ENCODE results near the gene PSME1. TPM values are rescaled to one million over a fixed set of nuclear protein-coding genes. Genes with fewer than 3 reads are reported as not detected.

The PSME1 gene
- total and polyA plus RNA-seq, 2 of the 13 experiments (the other 11 are each of a cell fraction or from before 2014, with no cell fraction given), result 159 to 608 TPM

DNA sequence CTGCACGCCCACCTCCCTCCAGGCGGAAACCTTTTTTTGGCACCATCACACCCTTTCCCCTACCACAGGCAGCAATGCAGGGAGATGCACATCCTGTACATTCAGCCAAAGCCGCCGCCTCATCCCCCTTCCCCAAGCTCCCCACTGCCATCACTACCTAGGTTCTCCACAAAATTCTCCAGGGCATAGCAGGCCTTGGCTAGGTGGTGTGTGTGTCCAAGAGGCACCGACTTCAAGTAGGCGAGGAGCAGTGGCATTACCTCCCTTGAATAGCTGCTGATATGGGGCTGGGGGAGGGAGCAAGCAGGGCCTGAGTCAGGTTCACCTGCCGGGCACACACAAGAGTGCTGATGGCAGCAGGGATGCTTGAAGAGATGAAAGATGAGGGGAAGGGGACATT lies 49.0 kb downstream of the PSME1 start (continued):
- TF ChIP-seq GLI4 (CRISPR knock-in tag; IDR thresholded peaks at IDR 0.05; ENCODE audit: borderline replicate concordance) (no peak), ZNF468 (CRISPR knock-in tag; IDR thresholded peaks at IDR 0.05) (no peak), SNAI1 (CRISPR knock-in tag; IDR thresholded peaks at IDR 0.05; ENCODE audit: borderline replicate concordance) (no peak), RELA (CRISPR knock-in tag; IDR thresholded peaks at IDR 0.05) (no peak), TSC22D2 (CRISPR knock-in tag; IDR thresholded peaks at IDR 0.05; ENCODE audit: borderline replicate concordance) (no peak), RXRB (CRISPR knock-in tag; IDR thresholded peaks at IDR 0.05; ENCODE audit: borderline replicate concordance) (no peak), NPAS2 (CRISPR knock-in tag; IDR thresholded peaks at IDR 0.05; ENCODE audit: borderline replicate concordance) (0 out of 2 replicates have a peak, but pooled peaks have one; percentile 19), ONECUT2 (CRISPR knock-in tag; IDR thresholded peaks at IDR 0.05) (no peak), IRF2 (CRISPR knock-in tag; IDR thresholded peaks at IDR 0.05) (no peak), REL (CRISPR knock-in tag; conservative IDR thresholded peaks at IDR 0.05) (no peak), TCF7L2 (IDR thresholded peaks at IDR 0.05; ENCODE audit: low read depth, low read length) (no peak), TBX2 (CRISPR knock-in tag; IDR thresholded peaks at IDR 0.05; ENCODE audit: borderline replicate concordance) (no peak)

DNA sequence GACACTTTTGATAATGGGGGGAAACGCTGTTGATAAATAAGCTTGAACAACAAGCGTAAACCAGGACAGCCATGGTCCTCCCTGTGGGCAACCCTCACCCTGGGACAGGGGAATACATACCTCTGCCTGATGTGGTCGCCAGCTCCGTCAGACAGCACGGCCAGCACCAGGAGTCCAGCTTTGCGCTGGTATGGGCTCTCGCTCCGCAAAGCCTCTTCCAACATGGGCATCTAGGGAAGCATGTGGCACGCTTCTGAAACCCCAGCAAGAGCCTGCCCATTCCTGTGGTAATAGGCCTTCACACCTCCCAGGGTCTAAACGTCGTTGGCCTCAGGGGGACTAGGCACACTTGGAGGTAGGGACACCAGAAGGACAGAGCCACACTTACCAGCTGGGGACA lies 49.7 kb downstream of the PSME1 start:
- no peaks in the 10 kb centered on the region for H3K9me3 ChIP-seq (ENCODE audit: low read length)
- no peak overlapping the region for H3K4me2 ChIP-seq (ENCODE audit: low read depth, low read length)
- no peak overlapping the region for H3K4me3 ChIP-seq (replicated peaks in 1 of 3; ENCODE audit: insufficient read depth in 1 of 3, low read depth in 2 of 3, low read length in 3 of 3)
- peaks cover 71 to 75% of the 10 kb centered on the region in 2 experiments for H3K36me3 ChIP-seq (replicated peaks in 1 of 2; ENCODE audit: control insufficient read depth in 1 of 2, insufficient read depth in 2 of 2, low read length in 2 of 2)
- POLR2A ChIA-PET, result interaction anchor here (0.9 to 8.1 kb wide), 7 partner anchors 8 to 71 kb away, joined by 3 to 65 read pairs (median 11); partner anchors contain the start of genes CHMP4A, DCAF11, EMC9 and IRF9
- intact Hi-C loops (cut with micrococcal nuclease; ENCODE audit: unreplicated experiment), result no loop called here
- H3K9ac ChIP-seq (ENCODE audit: insufficient read depth, low read depth, low read length), result no peak overlapping the region
- peaks cover 24% of the 10 kb centered on the region for H3K4me1 ChIP-seq (ENCODE audit: insufficient read depth, low read length)
- no peak for ATAC-seq
- H4K20me1 ChIP-seq (ENCODE audit: insufficient read depth, low read length), result no peaks in the 10 kb centered on the region
- peaks cover 15% of the 10 kb centered on the region for H3K79me2 ChIP-seq (ENCODE audit: insufficient read depth, low read length)
- no peaks in the 10 kb centered on the region for H3K27me3 ChIP-seq (ENCODE audit: control insufficient read depth in 1 of 2, insufficient read depth in 2 of 2, low read length in 2 of 2)
- BruUV-seq (replicated peaks), result no TSS peak
- H2AFZ ChIP-seq (ENCODE audit: low read length), result no peak overlapping the region
- 92% methylated on average over 11 of the region's 11 CpGs for WGBS (ENCODE audit: low lambda C conversion rate)
- FAIRE-seq, result no peak
- no peak for TF ChIP-seq CEBPB (IDR thresholded peaks at IDR 0.05; ENCODE audit: borderline replicate concordance, low read depth, low read length)
- TF ChIP-seq HDAC1 (CRISPR knock-in tag; IDR thresholded peaks at IDR 0.05), result no peak
- no peak for TF ChIP-seq NFRKB (IDR thresholded peaks at IDR 0.05)
- TF ChIP-seq ZNF329 (CRISPR knock-in tag; IDR thresholded peaks at IDR 0.05; ENCODE audit: low read depth), result 0 out of 2 replicates have a peak, but pooled peaks have one; percentile 6
- TF ChIP-seq EED (CRISPR knock-in tag; IDR thresholded peaks at IDR 0.05), result 0 out of 2 replicates have a peak, but pooled peaks have one; percentile 20
- TF ChIP-seq ZNF766 (CRISPR knock-in tag; IDR thresholded peaks at IDR 0.05; ENCODE audit: borderline replicate concordance), result no peak
- in situ Hi-C loops (cut with HindIII; ENCODE audit: extremely low pct_ligation_motif_present, low pct_unique_long_range_greater_than_20kb), result no loop called here
- no peak for DNase-seq (ENCODE audit: low spot score)
- CTCF ChIA-PET (ENCODE audit: low intra/inter-chr PET ratio, low total read pairs), result no interaction called here
- no peak overlapping the region for H3K27ac ChIP-seq (ENCODE audit: extremely low read length, insufficient read depth, low read length)

All from HepG2 (cell line).